CD4-positive, alpha-beta T cell (primary cell): ENCODE results near the gene CFAP299. TPM values are rescaled to one million over a fixed set of nuclear protein-coding genes. Genes with fewer than 3 reads are reported as not detected.

Experiments
- ATAC-seq: fragments of 200-7000 bp; cut with Tn5 transposase; one replicate; pipeline ENCODE4 v1.10.0; 2022; ENCODE audit warnings: mild to moderate bottlenecking; ENCODE audit not compliant: poor library complexity
- CTCF ChIA-PET: fragments of 350-600 bp; sonication (Branson Sonifier 250); formaldehyde crosslinking; loops from one replicate; lab custom pipeline; 2021; ENCODE audit warnings: antibody characterized with exemption, inconsistent platforms; lab: Charles Lee
- POLR2A ChIA-PET: fragments of 350-600 bp; sonication (Branson Sonifier 250); formaldehyde crosslinking; loops from one replicate; lab custom pipeline; 2021; ENCODE audit warnings: antibody characterized with exemption, inconsistent platforms; lab: Charles Lee
- DNase-seq, 14 experiments: peaks; one replicate each; pipeline ENCODE4 v3.0.0-alpha.2; 2013 to 2020; ENCODE audit warnings: mixed read lengths in 2 of 14
- H3K27ac ChIP-seq, 2 donors: one replicate each; pipeline versions ENCODE4 v1.5.1 to v1.7.0; 2013; ENCODE audit warnings: low read length in 2 of 2, low read depth in 1 of 2, mild to moderate bottlenecking in 1 of 2
- H3K27me3 ChIP-seq, 2 experiments: 1 replicate in 1 of 2; 2 replicates in 1 of 2; pipeline versions ENCODE4 v1.6.1 to v1.7.0; 2013; ENCODE audit warnings: low read length in 2 of 2, control low read depth in 1 of 2, mild to moderate bottlenecking in 1 of 2, moderate library complexity in 1 of 2; ENCODE audit not compliant: insufficient read depth in 2 of 2, control insufficient read depth in 1 of 2
- H3K36me3 ChIP-seq: one replicate; pipeline ENCODE4 v1.6.1; 2013; ENCODE audit warnings: low read length, control low read depth; ENCODE audit not compliant: insufficient read depth
- H3K4me1 ChIP-seq: one replicate; pipeline ENCODE4 v1.6.1; 2013; ENCODE audit warnings: low read length, control low read depth; ENCODE audit not compliant: insufficient read depth
- H3K4me3 ChIP-seq: one replicate; pipeline ENCODE4 v1.5.1; 2013; ENCODE audit warnings: mild to moderate bottlenecking, low read length, moderate library complexity
- H3K9me3 ChIP-seq, 2 experiments: 1 replicate in 1 of 2; 2 replicates in 1 of 2; pipeline versions ENCODE4 v1.6.1 to v1.7.0; 2013; ENCODE audit warnings: low read length in 2 of 2, mild to moderate bottlenecking in 2 of 2, control low read depth in 1 of 2, moderate library complexity in 1 of 2; ENCODE audit not compliant: control insufficient read depth in 1 of 2, insufficient read depth in 1 of 2
- H3K27ac Mint-ChIP-seq: one replicate; pipeline ENCODE4 v1.8.0; 2020; ENCODE audit warnings: mixed read lengths
- H3K27me3 Mint-ChIP-seq: one replicate; pipeline ENCODE4 v1.8.0; 2021; ENCODE audit warnings: mixed read lengths
- H3K36me3 Mint-ChIP-seq: one replicate; pipeline ENCODE4 v1.8.0; 2021; ENCODE audit warnings: low read depth, mixed read lengths
- H3K4me1 Mint-ChIP-seq: one replicate; pipeline ENCODE4 v1.8.0; 2021; ENCODE audit warnings: low read depth, mixed read lengths
- H3K4me3 Mint-ChIP-seq: one replicate; pipeline ENCODE4 v1.8.0; 2020; ENCODE audit warnings: mild to moderate bottlenecking, mixed read lengths
- H3K9me3 Mint-ChIP-seq: one replicate; pipeline ENCODE4 v1.8.0; 2020; ENCODE audit warnings: mixed read lengths
- CTCF ChIP-seq: fragments of 200-600 bp; IDR thresholded peaks from one replicate; pipeline ENCODE4 v1.8.0; 2022; ENCODE audit warnings: antibody characterized with exemption, mild to moderate bottlenecking
- intact Hi-C, 2 experiments: fragments of 100-400 bp; cut with DNase I in 1 of 2; cut with micrococcal nuclease in 1 of 2; formaldehyde crosslinking; loops; one replicate each; pipeline versions ENCODE4 v1.15.1 to v1.9.0; 2023 to 2025; cut with DNase I, micrococcal nuclease
- total RNA-seq, 174 experiments: library from RNA in 2 of 174; stranded (reverse) in 2 of 174; gene quantifications; one replicate each; pipeline ENCODE4 v1.2.3 and lab custom pipeline; 2021 to 2026

CFAP299 gene
- total RNA-seq, 2 experiments from 2014 or later, result not detected

GRCh38 chr4:80781431-80781830, 445.9 kb downstream of the CFAP299 start:
- ChIA-PET POLR2A (no interaction called here), CTCF (no interaction called here)
- H3K27ac Mint-ChIP-seq, result no peak overlapping the region
- no peak overlapping the region for H3K4me3 Mint-ChIP-seq
- no peaks in the 10 kb centered on the region for H3K27me3 Mint-ChIP-seq
- Histone ChIP-seq H3K27ac (no peak overlapping the region), H3K36me3 (no peaks in the 10 kb centered on the region), H3K9me3 (no peaks in the 10 kb centered on the region), H3K4me3 (no peak overlapping the region), H3K4me1 (no peaks in the 10 kb centered on the region), H3K27me3 (no peaks in the 10 kb centered on the region)
- no peaks in the 10 kb centered on the region for H3K9me3 Mint-ChIP-seq
- no peak for DNase-seq
- TF ChIP-seq CTCF, result no peak
- intact Hi-C loops, result no loop called here
- H3K36me3 Mint-ChIP-seq, result no peaks in the 10 kb centered on the region
- no peaks in the 10 kb centered on the region for H3K4me1 Mint-ChIP-seq
- ATAC-seq, result no peak

DNA sequence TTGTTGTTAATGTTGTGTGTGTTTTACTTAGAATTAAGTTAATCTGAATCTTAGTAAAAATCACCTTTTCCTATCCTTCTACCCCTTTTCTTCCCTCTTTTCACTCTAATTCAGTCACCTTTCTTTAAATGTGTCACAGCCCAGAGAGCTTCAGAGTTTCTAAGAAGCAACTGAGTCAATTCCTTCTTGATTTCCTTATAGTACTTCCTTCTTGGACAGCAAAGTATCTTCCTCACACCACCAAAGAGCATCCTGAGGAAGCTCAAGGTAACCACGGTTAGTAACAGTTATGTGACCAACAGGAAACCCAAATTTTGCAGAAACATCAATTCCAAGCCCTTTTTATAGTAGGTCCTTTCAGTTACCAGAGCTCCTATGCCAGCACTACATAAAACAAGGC, 451.8 kb downstream of the CFAP299 start:
- intact Hi-C loops, result no loop called here

DNA sequence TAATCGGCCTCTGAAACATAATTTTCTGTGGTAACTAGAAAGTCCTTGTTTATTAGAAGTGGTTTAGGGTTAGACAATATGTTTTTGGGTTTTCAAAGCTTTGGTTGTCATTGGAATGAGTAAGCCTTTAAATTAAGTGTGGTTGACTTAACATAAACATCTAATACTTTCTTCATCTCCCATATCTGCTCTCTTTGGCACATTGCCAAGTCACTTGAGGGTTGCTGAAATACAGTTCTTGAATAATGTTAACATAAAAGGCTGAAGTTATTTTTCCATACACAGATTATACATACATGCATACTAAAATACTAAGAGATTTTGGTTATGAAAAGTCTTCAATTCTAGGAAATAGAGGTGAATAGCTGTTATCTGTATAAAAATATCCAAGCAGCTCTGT, 453.3 kb downstream of the CFAP299 start:
- Histone ChIP-seq H3K9me3 (no peaks in the 10 kb centered on the region), H3K27me3 (no peaks in the 10 kb centered on the region), H3K4me3 (no peak overlapping the region), H3K4me1 (no peaks in the 10 kb centered on the region), H3K36me3 (no peaks in the 10 kb centered on the region), H3K27ac (no peak overlapping the region)
- CTCF ChIA-PET, result no interaction called here
- no peaks in the 10 kb centered on the region for H3K36me3 Mint-ChIP-seq
- ATAC-seq, result no peak
- H3K27ac Mint-ChIP-seq, result no peak overlapping the region
- POLR2A ChIA-PET, result no interaction called here
- intact Hi-C loops, result no loop called here
- no peak for TF ChIP-seq CTCF
- no peak overlapping the region for H3K4me3 Mint-ChIP-seq
- H3K4me1 Mint-ChIP-seq, result peaks cover 15% of the 10 kb centered on the region
- peak in 3 of 14 experiments; percentile 14 to 30 (median 14) for DNase-seq
- peaks cover 2% of the 10 kb centered on the region for H3K9me3 Mint-ChIP-seq
- no peaks in the 10 kb centered on the region for H3K27me3 Mint-ChIP-seq

More for the DNA sequence above, 451.8 kb downstream of the CFAP299 start:
- H3K4me3 ChIP-seq, result no peak overlapping the region
- DNase-seq, result no peak
- H3K36me3 ChIP-seq, result no peaks in the 10 kb centered on the region
- H3K4me1 Mint-ChIP-seq, result peaks cover 15% of the 10 kb centered on the region
- H3K9me3 Mint-ChIP-seq, result no peaks in the 10 kb centered on the region
- no peaks in the 10 kb centered on the region for H3K4me1 ChIP-seq
- ChIA-PET POLR2A (no interaction called here), CTCF (no interaction called here)
- ATAC-seq, result no peak
- no peak overlapping the region for H3K4me3 Mint-ChIP-seq
- H3K27ac ChIP-seq, result no peak overlapping the region
- H3K36me3 Mint-ChIP-seq, result no peaks in the 10 kb centered on the region
- H3K27me3 ChIP-seq, result no peaks in the 10 kb centered on the region
- no peaks in the 10 kb centered on the region for H3K27me3 Mint-ChIP-seq
- TF ChIP-seq CTCF, result no peak
- no peak overlapping the region for H3K27ac Mint-ChIP-seq
- H3K9me3 ChIP-seq, result no peaks in the 10 kb centered on the region
